Measurements from ENCODE around the gene SCNM1.
"Not testable (repeated sequence)": the region's sequence is repeated elsewhere in the genome, so short reads cannot be mapped to it uniquely, and the experiment has no call there.

Gene SCNM1

DNA sequence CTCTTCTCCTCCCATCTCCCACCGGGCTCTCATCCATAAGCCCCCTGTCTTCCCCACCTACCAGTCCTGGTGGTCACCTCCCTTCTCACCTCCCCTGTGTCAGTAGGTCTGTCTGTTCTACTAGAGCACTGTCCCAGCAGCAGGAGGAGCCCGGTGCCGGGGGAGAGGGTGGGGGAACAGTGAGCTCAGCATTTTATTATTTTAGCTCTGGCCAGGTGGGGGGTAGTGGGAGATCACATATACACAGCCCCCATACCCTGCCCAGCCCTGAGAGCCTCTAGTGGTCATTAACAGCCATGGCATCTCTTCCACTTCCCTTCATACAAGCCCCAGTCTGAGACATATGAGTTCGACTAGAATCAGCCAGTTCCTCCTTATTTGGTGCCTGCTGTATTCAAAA is 9.9 kb downstream of the SCNM1 start, which contains the start of gene TMOD4:
Gene TMOD4, minus strand, starts transcription at position 119 of the 400 bp plus-strand sequence. CDS start 1,106 bp downstream, outside the sequence.
- DNase-seq (ENCODE audit: insufficient read length): no peak
- TF ChIP-seq POLR2A (IDR thresholded peaks at IDR 0.05; ENCODE audit: low read depth, low read length) (no peak), POLR2AphosphoS5 (IDR thresholded peaks at IDR 0.05; ENCODE audit: low read depth, low read length) (no peak), TAF1 (IDR thresholded peaks at IDR 0.05; ENCODE audit: borderline replicate concordance, low read depth, low read length) (no peak)
- peak; percentile 51 for FAIRE-seq

DNA sequence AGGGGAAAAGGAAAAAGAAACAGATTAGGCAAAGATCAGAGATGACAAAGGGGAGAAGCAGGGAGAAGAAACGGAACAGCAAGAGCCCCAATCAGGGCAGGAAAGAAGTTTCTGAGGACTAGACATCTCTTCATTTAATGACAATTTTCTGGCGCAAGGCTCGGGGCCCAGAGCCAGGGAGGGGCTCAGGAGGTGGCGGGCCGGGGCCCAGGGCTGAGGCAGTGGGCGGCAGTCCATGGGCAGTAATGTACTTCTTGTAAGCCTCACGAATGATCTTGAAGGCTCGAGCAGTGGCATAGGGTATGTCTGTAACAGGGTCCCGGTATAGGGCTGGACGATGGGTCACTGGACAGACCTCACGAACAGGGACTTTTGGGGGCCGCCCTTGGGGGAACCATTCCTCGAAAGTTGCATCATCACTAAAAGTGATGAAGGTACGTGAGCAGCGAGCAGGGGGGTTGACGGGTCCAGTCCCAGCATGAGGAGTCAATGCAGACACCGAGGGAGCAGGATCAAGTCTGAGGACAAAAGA is 10.6 kb downstream of the SCNM1 start:
- no peak for TF ChIP-seq POLR2AphosphoS5 (IDR thresholded peaks at IDR 0.05; ENCODE audit: low read depth, low read length)
- TF ChIP-seq POLR2A (IDR thresholded peaks at IDR 0.05; ENCODE audit: low read depth, low read length): no peak
- TF ChIP-seq TAF1 (IDR thresholded peaks at IDR 0.05; ENCODE audit: borderline replicate concordance, low read depth, low read length): no peak
- FAIRE-seq (no peak), DNase-seq (ENCODE audit: insufficient read length) (no peak)

DNA sequence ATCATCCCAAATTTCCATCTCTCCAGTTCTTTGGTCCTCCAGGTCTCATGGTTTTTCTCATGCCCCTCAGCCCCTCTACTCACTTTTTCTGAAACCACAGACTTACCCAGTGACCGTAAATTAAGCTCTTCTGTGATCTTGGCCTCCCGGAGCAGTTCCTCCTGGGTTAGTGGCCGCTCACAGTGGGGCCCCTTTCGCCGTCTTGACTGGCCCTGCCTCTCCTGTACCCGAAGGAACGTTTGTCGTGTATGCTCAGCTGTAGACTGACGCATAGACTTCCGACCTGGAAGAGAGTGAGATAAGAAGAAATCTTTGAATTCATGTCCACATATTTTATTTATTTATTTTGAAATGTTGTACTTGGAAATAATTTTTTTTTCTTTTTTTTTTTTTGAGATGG is 18.3 kb downstream of the SCNM1 start:
- FAIRE-seq: no peak
- no peak for TF ChIP-seq POLR2AphosphoS5 (IDR thresholded peaks at IDR 0.05; ENCODE audit: low read depth, low read length)
- no peak for TF ChIP-seq TAF1 (IDR thresholded peaks at IDR 0.05; ENCODE audit: borderline replicate concordance, low read depth, low read length)
- TF ChIP-seq POLR2A (IDR thresholded peaks at IDR 0.05; ENCODE audit: low read depth, low read length): no peak

DNA sequence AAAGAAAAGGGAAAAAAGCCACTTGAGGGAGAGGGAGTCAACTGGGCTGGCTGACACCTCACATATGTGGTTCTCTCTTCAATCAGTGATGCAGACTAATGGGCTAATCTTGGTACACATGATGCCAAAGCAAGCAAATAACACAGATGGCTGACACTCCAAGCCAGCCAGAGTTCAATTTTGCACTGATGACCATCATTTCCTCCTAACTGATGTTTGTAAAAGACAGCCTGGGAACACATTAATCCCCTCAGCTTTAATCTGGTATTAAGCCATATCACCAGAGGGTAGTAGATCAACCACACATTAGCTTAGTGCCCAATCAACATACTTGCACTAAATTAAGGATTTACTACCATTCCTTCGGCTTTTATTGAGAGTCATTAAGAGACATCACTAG is 21.3 kb downstream of the SCNM1 start:
- no peak for FAIRE-seq
- no peak for DNase-seq (ENCODE audit: insufficient read length)
- no peak for TF ChIP-seq POLR2AphosphoS5 (IDR thresholded peaks at IDR 0.05; ENCODE audit: low read depth, low read length)
- no peak for TF ChIP-seq TAF1 (IDR thresholded peaks at IDR 0.05; ENCODE audit: borderline replicate concordance, low read depth, low read length)
- TF ChIP-seq POLR2A (IDR thresholded peaks at IDR 0.05; ENCODE audit: low read depth, low read length): no peak

More for the DNA sequence above, 18.3 kb downstream of the SCNM1 start:
- DNase-seq (ENCODE audit: insufficient read length): no peak

DNA sequence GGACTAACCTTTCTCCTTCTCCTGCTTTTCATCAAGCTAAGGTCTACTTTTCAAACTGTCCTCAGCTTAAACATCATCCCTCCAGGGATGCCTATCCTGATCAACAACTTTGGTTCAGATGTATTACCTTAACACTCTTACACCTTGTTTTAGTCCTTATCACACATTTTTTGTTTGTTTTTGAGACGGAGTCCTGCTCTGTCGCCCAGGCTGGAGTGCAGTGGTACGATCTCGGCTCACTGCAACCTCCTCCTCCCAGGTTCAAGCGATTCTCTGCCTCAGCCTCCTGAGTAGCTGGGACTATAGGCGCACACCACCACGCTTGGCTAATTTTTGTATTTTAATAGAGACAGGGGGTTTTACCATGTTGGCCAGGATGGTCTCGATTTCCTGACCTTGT is 22.7 kb downstream of the SCNM1 start:
- not testable (repeated sequence) for FAIRE-seq; DNase-seq (ENCODE audit: insufficient read length)
- TF ChIP-seq POLR2AphosphoS5 (IDR thresholded peaks at IDR 0.05; ENCODE audit: low read depth, low read length) (0 out of 2 replicates have a peak, but pooled peaks have one; percentile 20), POLR2A (IDR thresholded peaks at IDR 0.05; ENCODE audit: low read depth, low read length) (peak; percentile 32; the same call in 1 of the 2 replicates)

DNA sequence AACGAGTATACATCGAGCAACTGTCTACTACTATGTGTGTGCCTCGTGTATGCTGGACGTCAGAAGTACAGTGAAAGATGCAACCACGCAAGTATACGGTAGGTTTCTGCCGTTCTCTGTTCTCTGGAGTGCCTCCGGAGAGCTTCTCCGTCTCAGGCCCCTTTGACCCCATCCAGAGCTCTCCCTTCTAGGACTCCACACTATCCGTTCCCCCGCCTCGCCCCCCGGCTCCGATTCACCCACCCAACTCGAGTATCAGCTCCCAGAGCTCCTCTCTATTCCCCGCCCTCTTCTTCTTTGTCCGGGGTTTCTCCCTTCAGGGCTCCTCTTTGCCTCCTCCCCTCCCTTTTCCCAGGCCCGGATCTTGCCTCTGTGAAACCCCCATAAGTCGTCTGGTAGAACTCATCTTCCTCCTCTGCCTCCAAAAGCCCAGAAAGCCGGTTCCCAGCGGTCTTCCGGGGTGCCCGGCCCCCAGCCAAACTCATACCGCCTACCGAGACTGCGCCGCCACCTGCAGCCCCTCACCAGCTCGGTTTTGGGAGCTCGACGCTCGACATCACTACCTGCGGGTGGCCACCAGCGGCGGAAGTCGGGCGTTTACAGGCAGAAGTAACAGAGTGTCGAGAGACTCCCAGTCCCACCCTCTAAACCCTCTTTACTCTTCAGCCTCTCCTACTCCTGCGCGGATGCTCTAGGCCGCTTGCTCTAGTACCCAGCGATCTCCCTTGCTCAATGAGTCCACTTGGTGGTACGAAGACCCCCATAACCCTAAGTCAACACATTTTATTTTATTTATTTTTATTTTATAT is 23.9 kb downstream of the SCNM1 start, which contains the start of gene VPS72:
Gene VPS72, minus strand, starts transcription at position 561 of the 809 bp plus-strand sequence. Its CDS starts 76 bp downstream, at position 485.
- FAIRE-seq (peak; percentile 60), DNase-seq (ENCODE audit: insufficient read length) (peak; percentile 86)
- TF ChIP-seq TAF1 (IDR thresholded peaks at IDR 0.05; ENCODE audit: borderline replicate concordance, low read depth, low read length): peak; percentile 93
- peak; percentile 90 for TF ChIP-seq POLR2A (IDR thresholded peaks at IDR 0.05; ENCODE audit: low read depth, low read length)
- peak; percentile 92 for TF ChIP-seq POLR2AphosphoS5 (IDR thresholded peaks at IDR 0.05; ENCODE audit: low read depth, low read length)

DNA sequence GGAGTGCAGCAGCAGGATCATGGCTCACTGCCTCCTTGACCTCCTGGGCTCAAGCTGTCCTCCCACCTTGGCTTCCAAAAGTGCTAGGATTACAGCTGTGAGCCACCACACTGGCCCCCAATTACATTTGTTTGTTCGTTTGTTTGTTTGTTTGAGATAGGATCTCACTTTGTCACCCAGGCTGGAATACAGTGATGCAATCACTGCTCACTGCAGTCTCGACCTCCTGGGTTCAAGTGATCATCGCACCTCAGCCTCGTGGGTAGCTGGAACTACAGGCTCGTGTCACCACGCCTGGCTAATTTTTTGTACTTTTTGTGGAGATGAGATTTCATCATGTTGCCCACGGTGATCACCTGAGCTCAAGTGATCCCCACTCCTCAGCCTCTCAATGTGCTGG is 26.1 kb downstream of the SCNM1 start:
- DNase-seq (ENCODE audit: insufficient read length): no peak
- no peak for TF ChIP-seq POLR2A (IDR thresholded peaks at IDR 0.05; ENCODE audit: low read depth, low read length)
- no peak for TF ChIP-seq TAF1 (IDR thresholded peaks at IDR 0.05; ENCODE audit: borderline replicate concordance, low read depth, low read length)
- TF ChIP-seq POLR2AphosphoS5 (IDR thresholded peaks at IDR 0.05; ENCODE audit: low read depth, low read length): no peak
- FAIRE-seq: no peak

DNA sequence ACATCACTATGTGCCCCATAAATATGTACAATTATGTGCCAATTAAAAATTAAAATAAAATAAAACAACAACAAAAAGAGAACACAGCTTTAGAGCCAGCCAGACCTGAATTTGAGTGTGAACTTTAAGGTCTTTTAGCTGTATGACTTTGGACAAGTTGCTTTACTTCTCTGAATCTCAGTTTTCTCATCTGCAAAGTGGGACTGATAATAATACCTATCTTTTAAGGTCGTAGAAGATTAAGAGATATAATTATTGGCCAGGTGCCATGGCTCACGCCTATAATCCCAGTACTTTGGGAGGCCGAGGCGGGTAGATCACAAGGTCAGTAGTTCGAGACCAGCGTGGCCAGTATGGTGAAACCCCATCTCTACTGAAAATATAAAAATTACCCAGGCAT is 27.4 kb downstream of the SCNM1 start:
- no peak for TF ChIP-seq POLR2AphosphoS5 (IDR thresholded peaks at IDR 0.05; ENCODE audit: low read depth, low read length)
- no peak for TF ChIP-seq TAF1 (IDR thresholded peaks at IDR 0.05; ENCODE audit: borderline replicate concordance, low read depth, low read length)
- TF ChIP-seq POLR2A (IDR thresholded peaks at IDR 0.05; ENCODE audit: low read depth, low read length): no peak
- FAIRE-seq (no peak), DNase-seq (ENCODE audit: insufficient read length) (no peak)

DNA sequence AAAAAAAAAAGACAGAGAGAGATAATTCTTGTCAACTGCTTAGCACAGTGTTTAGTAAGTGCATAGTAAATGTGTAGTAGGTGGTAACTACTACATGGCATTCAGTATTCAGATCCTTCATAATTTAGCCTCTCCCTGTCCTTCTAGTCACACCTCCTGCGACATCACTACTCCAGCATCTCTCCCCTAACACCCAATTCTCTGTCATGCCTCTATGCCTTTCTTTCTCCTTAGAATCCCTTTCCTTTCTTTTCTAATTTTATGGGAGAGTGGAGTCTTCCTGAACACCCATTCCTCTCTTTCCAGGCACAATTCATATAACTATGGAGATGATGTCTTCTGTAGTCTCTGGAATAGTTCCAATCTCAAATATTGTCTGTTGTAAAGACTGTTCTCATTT is 27.9 kb downstream of the SCNM1 start:
- FAIRE-seq (no peak), DNase-seq (ENCODE audit: insufficient read length) (no peak)
- TF ChIP-seq POLR2AphosphoS5 (IDR thresholded peaks at IDR 0.05; ENCODE audit: low read depth, low read length) (no peak), TAF1 (IDR thresholded peaks at IDR 0.05; ENCODE audit: borderline replicate concordance, low read depth, low read length) (no peak), POLR2A (IDR thresholded peaks at IDR 0.05; ENCODE audit: low read depth, low read length) (no peak)

DNA sequence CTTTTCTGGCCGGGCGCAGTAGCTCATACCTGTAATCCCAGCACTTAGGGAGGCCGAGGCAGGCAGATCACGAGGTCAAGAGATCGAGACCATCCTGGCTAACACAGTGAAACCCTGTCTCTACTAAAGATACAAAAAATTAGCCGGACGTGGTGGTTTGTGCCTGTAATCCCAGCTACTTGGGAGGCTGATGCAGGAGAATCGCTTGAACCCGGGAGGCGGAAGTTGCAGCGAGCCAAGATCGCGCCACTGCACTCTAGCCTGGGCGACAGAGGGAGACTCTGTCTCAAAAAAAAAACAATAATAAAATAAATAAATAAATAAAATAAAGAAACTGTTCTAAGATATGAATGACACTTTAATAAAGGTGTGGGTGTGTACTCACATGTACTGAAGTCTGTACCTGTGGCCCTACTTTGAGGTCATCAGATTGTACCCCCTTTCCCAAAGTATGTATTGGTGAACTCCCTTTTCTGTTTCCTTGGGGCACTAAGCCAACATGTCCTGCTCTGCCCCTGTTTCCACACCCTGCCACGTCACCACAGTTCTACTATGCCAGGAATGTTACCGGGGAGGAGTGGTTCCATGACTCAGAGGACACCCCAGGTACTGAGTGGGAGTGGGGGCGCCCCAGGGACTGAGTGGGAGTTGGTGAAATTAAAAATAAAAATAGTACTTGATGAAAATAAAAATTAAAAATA is 29.1 kb downstream of the SCNM1 start:
- not testable (repeated sequence) for FAIRE-seq; DNase-seq (ENCODE audit: insufficient read length)

DNA sequence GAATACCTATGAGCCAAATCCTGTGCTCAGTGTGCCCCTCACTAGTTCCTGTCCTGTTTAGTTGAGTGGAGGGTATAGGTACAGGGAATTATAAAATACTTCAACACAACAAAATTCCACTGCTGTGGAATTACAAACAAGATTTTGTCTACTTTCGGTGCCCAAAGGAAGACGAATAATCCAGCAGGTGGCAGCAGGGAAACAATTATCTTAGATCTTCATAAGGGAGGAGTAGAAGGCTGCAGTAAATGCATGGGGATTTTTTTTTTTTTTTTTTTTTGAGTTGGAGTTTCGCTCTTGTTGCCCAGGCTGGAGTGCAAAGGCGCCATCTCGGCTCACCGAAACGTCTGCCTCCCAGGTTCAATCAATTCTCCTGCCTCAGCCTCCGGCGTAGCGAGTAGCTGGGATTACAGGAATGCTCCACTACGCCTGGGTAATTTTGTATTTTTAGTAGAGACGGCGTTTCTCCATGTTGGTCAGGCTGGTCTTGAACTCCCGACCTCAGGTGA is 30.4 kb downstream of the SCNM1 start:
- FAIRE-seq (no peak), DNase-seq (ENCODE audit: insufficient read length) (no peak)
- TF ChIP-seq POLR2AphosphoS5 (IDR thresholded peaks at IDR 0.05; ENCODE audit: low read depth, low read length): no peak
- no peak for TF ChIP-seq TAF1 (IDR thresholded peaks at IDR 0.05; ENCODE audit: borderline replicate concordance, low read depth, low read length)
- no peak for TF ChIP-seq POLR2A (IDR thresholded peaks at IDR 0.05; ENCODE audit: low read depth, low read length)

Data from GM12892 (cell line).